HUES48 (cell line): Measurements from ENCODE around the gene ELOVL5.

Experiments
- H3K27ac ChIP-seq: one replicate; pipeline ENCODE4 v1.7.0; 2013; ENCODE audit warnings: low read depth, low read length, inconsistent platforms
- H3K27me3 ChIP-seq: 2 replicates; pipeline ENCODE4 v1.6.1; 2013; ENCODE audit warnings: mild to moderate bottlenecking, low read length; ENCODE audit not compliant: control insufficient read depth, insufficient read depth
- H3K36me3 ChIP-seq: 2 replicates; pipeline ENCODE4 v1.6.1; 2013; ENCODE audit warnings: low read length; ENCODE audit not compliant: control insufficient read depth, insufficient read depth
- H3K4me1 ChIP-seq: 2 replicates; pipeline ENCODE4 v1.6.1; 2013; ENCODE audit warnings: mild to moderate bottlenecking, low read length; ENCODE audit not compliant: control insufficient read depth, insufficient read depth
- H3K4me3 ChIP-seq: 2 replicates; pipeline ENCODE4 v1.5.1; 2013; ENCODE audit warnings: mild to moderate bottlenecking, low read depth, low read length
- H3K9ac ChIP-seq: 2 replicates; pipeline ENCODE4 v1.6.1; 2013; ENCODE audit warnings: mild to moderate bottlenecking, low read depth, low read length, moderate library complexity
- H3K9me3 ChIP-seq: 2 replicates; pipeline ENCODE4 v1.6.1; 2013; ENCODE audit warnings: low read length; ENCODE audit not compliant: control insufficient read depth, insufficient read depth

ELOVL5 gene

GRCh38 chr6:53376661-53377226 is 28.0 kb upstream of the ELOVL5 start:
- Histone ChIP-seq H3K27ac (no peak overlapping the region), H3K9me3 (no peaks in the 10 kb centered on the region; the same call in 1 of the 2 replicates), H3K36me3 (no peaks in the 10 kb centered on the region), H3K9ac (no peak overlapping the region), H3K27me3 (no peaks in the 10 kb centered on the region), H3K4me1 (no peaks in the 10 kb centered on the region), H3K4me3 (no peak overlapping the region)

DNA sequence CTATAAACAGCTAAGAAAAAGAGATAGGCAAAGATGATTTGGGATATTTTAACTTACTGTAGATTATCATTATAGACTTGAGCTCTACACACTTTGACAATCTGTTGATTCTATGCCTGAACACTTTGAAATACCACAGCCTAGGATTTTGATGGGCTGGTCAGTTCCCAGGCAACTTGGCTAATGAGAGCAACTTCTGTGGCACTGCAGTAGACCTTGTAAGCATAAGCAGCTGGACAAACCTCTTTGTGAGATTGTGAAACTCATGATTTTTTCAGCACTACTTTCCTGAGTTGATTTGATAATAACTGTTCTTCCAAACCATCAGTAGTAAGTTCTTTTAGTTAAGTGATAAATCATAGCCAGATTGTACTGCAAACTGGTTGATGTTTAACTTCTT is 27.1 kb upstream of the ELOVL5 start:
- Histone ChIP-seq H3K27ac (no peak overlapping the region), H3K9me3 (no peaks in the 10 kb centered on the region), H3K36me3 (no peaks in the 10 kb centered on the region), H3K9ac (no peak overlapping the region), H3K27me3 (no peaks in the 10 kb centered on the region), H3K4me1 (no peaks in the 10 kb centered on the region), H3K4me3 (no peak overlapping the region)

DNA sequence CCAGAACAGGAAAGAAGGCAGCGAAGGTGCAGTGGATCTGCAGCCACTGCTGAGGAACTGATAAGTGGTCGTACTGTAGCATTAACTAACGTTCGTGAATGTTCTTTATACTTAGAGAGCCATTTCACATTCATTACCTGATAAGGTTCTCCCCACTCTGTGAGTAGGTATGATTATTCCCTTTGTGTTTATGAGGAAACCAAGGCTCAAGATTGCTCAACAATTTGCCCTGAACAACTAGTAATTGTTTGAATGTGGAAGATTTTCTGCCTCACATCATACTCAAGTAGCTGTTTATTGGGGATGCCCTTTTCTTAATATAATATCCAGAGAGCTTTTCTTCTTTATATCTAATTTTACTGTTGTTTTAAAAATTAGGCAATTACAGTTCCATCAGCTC is 24.9 kb upstream of the ELOVL5 start:
- H3K4me3 ChIP-seq, result no peak overlapping the region
- H3K9me3 ChIP-seq, result no peaks in the 10 kb centered on the region
- no peaks in the 10 kb centered on the region for H3K4me1 ChIP-seq
- H3K27ac ChIP-seq, result no peak overlapping the region
- H3K9ac ChIP-seq, result no peak overlapping the region
- H3K36me3 ChIP-seq, result no peaks in the 10 kb centered on the region
- no peaks in the 10 kb centered on the region for H3K27me3 ChIP-seq

- Histone ChIP-seq H3K27ac (no peak overlapping the region), H3K4me3 (no peak overlapping the region), H3K27me3 (no peaks in the 10 kb centered on the region), H3K9me3 (no peaks in the 10 kb centered on the region), H3K36me3 (no peaks in the 10 kb centered on the region), H3K9ac (no peak overlapping the region), H3K4me1 (no peaks in the 10 kb centered on the region)
Measured at GRCh38 chr6:53369876-53370515, 21.2 kb upstream of the ELOVL5 start.

DNA sequence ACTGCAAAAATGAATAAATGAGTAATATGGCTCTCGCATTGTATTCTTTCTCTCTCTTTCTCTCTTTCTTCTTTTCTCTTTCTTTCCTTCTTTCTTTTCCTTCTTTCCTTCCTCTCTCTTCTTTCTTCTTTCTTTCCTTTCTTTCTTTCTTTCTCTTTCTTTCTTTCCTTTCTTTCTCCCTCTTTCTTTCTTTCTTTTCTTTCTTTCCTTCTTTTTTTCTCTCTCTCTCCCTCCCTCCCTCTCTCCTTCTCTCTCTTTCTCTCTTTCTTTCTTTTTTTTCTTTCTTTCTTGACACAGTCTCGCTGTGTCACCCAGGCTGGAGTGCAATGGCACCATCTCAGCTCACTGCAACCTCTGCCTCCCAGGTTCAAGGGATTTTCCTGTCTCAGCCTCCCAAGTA is 20.3 kb upstream of the ELOVL5 start:
- Histone ChIP-seq H3K9ac (no peak overlapping the region), H3K9me3 (peaks cover 3% of the 10 kb centered on the region; the same call in 1 of the 2 replicates), H3K36me3 (no peaks in the 10 kb centered on the region), H3K27ac (no peak overlapping the region), H3K27me3 (no peaks in the 10 kb centered on the region), H3K4me3 (no peak overlapping the region), H3K4me1 (no peaks in the 10 kb centered on the region)

DNA sequence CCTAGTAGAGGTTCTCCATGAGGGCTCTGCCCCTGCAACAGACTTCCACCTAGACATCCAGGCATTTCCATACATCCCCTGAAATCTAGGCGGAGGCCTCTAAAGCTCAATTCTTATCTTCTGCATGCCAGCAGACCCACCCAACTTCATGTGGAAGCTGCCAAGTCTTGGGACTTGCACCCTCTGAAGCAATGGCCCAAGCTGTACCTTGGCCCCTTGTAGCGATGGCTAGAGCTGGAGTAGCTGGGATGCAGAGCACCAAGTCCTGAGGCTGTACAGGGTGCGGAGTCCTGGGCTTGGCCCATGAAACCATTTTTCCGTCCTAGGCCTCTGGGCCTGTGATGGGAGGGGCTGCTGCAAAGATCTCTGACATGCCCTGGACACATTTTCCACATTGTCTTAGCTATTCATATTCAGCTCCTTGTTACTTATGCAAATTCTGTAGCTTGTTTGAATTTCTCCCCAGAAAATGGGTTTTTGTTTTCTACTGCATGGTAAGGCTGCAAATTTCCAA is 17.4 kb upstream of the ELOVL5 start:
- Histone ChIP-seq H3K27me3 (no peaks in the 10 kb centered on the region), H3K36me3 (no peaks in the 10 kb centered on the region), H3K4me1 (no peaks in the 10 kb centered on the region), H3K27ac (no peak overlapping the region), H3K9ac (no peak overlapping the region), H3K9me3 (peaks cover 3% of the 10 kb centered on the region; the same call in 1 of the 2 replicates), H3K4me3 (no peak overlapping the region)

DNA sequence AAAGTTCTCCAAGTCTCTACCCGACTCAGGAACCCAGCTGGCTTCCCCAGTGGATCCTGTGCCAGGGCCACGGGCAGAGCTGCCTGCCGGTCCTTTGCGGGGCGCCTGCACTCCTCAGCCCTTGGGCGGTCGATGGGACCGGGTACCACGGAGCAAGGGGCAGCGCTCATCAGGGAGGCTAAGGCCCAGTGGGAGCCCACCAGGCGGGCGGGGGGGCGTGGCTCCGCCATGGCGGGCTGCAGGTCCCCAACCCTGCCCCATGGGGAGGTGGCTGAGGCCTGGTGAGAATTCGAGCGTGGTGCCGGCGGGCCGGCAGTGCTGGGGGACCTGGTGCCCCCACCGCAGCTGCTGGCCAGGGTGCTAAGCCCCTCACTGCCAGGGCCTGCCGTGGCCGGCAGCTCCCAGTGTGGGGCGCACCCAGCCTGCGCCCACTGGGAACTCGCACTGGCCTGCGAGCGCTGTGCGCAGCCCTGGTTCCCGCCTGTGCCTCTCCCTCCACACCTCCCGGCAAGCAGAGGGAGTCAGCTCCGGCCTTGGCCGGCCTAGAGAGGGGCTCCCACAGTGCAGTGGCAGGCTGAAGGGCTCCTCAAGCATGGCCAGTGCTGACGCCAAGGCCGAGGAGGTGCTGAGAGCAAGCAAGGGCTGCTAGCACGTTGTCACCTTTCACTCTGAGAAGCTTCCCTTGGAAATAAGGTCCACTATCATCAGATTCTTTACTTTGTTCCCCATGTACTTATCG is 14.8 kb upstream of the ELOVL5 start:
- H3K36me3 ChIP-seq, result no peaks in the 10 kb centered on the region
- H3K4me1 ChIP-seq, result peaks cover 7% of the 10 kb centered on the region; the same call in 1 of the 2 replicates
- peaks cover under 1% of the 10 kb centered on the region; the same call in 1 of the 2 replicates for H3K27me3 ChIP-seq
- no peak overlapping the region for H3K27ac ChIP-seq
- H3K9ac ChIP-seq, result no peak overlapping the region
- no peak overlapping the region for H3K4me3 ChIP-seq
- peaks cover 3% of the 10 kb centered on the region; the same call in 1 of the 2 replicates for H3K9me3 ChIP-seq

DNA sequence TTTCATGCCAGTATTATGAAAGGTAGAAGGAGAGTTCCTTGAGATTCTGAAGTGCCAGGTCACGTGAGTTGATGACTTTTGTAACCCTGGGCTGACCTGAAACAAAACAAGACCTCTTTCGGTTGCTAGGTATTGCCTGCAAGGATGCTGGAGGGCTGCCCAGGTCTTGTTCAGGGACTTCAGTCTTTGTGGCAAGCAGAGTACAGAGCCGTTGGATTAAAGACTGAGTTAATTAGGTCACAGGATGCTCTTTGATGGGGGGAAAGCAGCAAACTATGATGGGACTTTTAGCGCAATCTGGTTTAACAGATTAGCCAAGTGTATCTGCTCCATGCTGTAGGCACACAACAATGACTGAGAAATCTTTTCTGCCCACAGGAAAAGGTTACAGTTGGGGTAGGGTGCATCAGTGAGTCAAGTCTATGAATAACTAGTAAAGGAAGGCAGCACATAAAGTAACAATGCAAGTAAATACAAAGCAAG is 12.8 kb upstream of the ELOVL5 start:
- Histone ChIP-seq H3K4me3 (no peak overlapping the region), H3K4me1 (peaks cover 10% of the 10 kb centered on the region; the same call in 1 of the 2 replicates), H3K27ac (no peak overlapping the region), H3K36me3 (no peaks in the 10 kb centered on the region), H3K9me3 (peaks cover 3% of the 10 kb centered on the region; the same call in 1 of the 2 replicates), H3K9ac (no peak overlapping the region), H3K27me3 (peaks cover 16% of the 10 kb centered on the region)

DNA sequence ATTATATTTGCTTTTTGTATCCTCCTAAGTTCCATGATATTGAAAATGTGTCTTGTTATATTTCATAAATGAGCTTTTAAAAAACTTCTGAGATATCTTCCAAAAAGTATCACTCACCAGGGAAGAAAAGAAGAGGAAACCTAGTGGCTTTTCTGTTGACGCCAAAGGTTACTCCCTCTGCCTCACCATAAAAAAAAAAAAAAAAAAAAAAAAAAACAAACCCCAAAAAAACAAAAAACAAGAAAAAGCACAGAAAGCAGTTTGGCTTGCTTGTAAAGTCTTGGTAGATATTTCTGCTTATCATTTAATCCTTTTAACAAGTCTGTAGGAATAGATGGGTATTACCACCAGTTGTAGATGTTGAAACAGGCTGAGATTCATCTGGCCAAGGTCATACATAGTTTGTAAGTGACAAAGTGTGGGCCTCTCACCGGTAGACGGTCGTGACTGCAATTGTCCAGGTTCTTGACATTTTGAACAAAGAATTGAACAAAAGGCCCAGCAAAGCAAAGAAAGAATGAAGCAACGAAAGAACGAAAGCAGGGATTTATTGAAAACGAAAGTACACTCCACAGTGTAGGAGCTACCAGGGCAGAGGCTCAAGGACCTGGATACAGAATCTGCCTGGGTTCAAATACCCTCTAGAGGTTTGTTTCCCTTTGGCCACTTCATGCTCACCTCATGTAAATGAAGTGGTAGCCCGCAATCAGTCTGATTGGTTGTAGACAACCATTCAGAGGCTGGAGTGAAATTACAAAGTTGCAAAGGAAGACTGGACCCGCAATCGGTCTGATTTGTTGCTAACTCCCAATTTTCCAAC is 11.6 kb upstream of the ELOVL5 start:
- Histone ChIP-seq H3K4me1 (peaks cover 10% of the 10 kb centered on the region; the same call in 1 of the 2 replicates), H3K27me3 (peaks cover 16% of the 10 kb centered on the region), H3K27ac (peak overlapping the region; percentile 54), H3K4me3 (peak overlapping the region; percentile 71), H3K36me3 (no peaks in the 10 kb centered on the region), H3K9ac (no peak overlapping the region), H3K9me3 (peaks cover 3% of the 10 kb centered on the region; the same call in 1 of the 2 replicates)

DNA sequence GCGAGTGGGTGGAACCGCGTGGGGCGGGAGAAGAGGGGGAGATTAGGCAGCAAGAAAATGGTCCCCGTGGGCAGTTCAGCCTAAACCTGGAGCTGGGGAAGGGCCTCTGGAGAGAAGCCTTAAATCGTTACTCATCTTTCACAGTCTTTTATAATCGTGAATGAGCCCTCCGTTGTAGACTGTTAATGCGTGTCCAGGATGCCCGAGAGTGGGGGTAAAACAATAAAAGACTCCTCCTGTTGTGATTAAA is 11.0 kb upstream of the ELOVL5 start:
- Histone ChIP-seq H3K27ac (peak overlapping the region; percentile 54), H3K27me3 (peaks cover 16% of the 10 kb centered on the region), H3K9ac (peak overlapping the region; percentile 61), H3K9me3 (peaks cover 3% of the 10 kb centered on the region; the same call in 1 of the 2 replicates), H3K4me1 (peaks cover 10% of the 10 kb centered on the region; the same call in 1 of the 2 replicates), H3K4me3 (peak overlapping the region; percentile 71), H3K36me3 (no peaks in the 10 kb centered on the region)
